ENCODE data around the gene KDM3A.

DNA sequence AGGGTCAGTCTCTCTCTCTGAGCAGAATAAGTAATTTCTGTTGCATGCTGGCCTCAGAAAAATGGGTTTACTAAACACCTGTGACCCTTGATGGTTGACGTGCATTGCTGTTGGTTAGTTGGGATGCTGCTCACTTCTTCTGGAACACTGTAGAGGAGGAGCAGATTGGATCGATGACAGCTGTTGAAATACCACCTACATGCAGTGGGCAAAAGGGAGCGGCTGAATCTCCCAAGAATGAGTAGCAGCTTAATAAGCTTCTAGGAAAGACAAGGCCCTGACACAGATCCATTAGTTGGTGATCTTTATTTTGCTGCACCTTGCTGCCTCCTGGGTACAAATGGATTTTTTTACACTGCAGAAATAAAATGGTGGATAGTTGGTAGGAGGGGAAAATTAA, 43.2 kb downstream of the KDM3A start:
- TF ChIP-seq POLR2A (IDR thresholded peaks at IDR 0.05), result no peak
- TF ChIP-seq, protein P1, sequence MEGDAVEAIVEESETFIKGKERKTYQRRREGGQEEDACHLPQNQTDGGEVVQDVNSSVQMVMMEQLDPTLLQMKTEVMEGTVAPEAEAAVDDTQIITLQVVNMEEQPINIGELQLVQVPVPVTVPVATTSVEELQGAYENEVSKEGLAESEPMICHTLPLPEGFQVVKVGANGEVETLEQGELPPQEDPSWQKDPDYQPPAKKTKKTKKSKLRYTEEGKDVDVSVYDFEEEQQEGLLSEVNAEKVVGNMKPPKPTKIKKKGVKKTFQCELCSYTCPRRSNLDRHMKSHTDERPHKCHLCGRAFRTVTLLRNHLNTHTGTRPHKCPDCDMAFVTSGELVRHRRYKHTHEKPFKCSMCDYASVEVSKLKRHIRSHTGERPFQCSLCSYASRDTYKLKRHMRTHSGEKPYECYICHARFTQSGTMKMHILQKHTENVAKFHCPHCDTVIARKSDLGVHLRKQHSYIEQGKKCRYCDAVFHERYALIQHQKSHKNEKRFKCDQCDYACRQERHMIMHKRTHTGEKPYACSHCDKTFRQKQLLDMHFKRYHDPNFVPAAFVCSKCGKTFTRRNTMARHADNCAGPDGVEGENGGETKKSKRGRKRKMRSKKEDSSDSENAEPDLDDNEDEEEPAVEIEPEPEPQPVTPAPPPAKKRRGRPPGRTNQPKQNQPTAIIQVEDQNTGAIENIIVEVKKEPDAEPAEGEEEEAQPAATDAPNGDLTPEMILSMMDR (IDR thresholded peaks at IDR 0.05), result no peak
